ENCODE results near the gene TMEM63C.
A peak's percentile ranks its signal among the peaks of the same experiment; 100 is the strongest.

The TMEM63C gene

GRCh38 chr14:77143071-77143470, 38.5 kb upstream of the TMEM63C start:
- Histone ChIP-seq H3K4me2 (ENCODE audit: low read length) (no peak overlapping the region), H3K36me3 (ENCODE audit: insufficient read depth, low read length) (no peaks in the 10 kb centered on the region), H3K9ac (ENCODE audit: low read depth, low read length) (no peak overlapping the region), H3K9me3 (replicated peaks; ENCODE audit: low read length) (no peaks in the 10 kb centered on the region), H3K4me3 (ENCODE audit: low read length) (no peak overlapping the region), H3K27me3 (ENCODE audit: control insufficient read depth, insufficient read depth, low read length) (peaks cover 93% of the 10 kb centered on the region), H3K4me1 (ENCODE audit: control insufficient read depth, insufficient read depth, low read length) (peaks cover 7% of the 10 kb centered on the region)

DNA sequence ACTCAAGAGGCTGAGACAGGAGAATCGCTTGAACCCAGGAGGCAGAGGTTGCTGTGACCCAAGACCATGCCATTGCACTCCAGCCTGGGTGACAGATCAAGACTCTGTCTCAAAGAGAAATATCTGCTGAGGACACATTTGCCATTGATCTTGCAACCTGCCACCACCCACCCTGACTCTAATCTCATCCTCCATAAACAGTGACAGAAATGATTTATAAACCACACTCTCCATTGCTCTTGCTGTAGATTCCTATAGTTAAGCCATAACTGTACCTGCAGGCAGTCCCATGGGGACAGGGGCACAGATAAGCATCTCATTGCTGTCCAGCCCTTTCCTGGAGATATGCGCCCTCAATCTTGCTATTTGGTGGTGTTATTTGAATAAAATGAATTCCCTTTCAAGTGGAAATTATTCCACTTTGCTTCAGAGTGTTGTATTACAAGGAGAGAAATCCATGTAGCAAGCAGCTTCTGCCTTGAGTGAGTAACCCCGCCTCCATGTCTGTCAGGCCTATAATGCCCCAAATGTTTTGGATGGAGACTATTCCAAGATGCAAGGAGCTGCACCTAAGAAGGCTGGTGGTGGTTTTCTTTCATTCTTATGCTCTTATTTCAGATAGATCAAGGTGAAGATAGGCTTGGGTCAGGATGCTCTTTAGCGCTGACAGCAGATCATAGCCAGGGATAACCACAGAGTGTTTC, 37.0 kb upstream of the TMEM63C start:
- peaks cover 7% of the 10 kb centered on the region for H3K4me1 ChIP-seq (ENCODE audit: control insufficient read depth, insufficient read depth, low read length)
- H3K9ac ChIP-seq (ENCODE audit: low read depth, low read length) = no peak overlapping the region
- H3K36me3 ChIP-seq (ENCODE audit: insufficient read depth, low read length) = no peaks in the 10 kb centered on the region
- H3K27me3 ChIP-seq (ENCODE audit: control insufficient read depth, insufficient read depth, low read length) = peaks cover 84% of the 10 kb centered on the region
- H3K4me2 ChIP-seq (ENCODE audit: low read length) = no peak overlapping the region
- H3K4me3 ChIP-seq (ENCODE audit: low read length) = no peak overlapping the region
- no peaks in the 10 kb centered on the region for H3K9me3 ChIP-seq (replicated peaks; ENCODE audit: low read length)

DNA sequence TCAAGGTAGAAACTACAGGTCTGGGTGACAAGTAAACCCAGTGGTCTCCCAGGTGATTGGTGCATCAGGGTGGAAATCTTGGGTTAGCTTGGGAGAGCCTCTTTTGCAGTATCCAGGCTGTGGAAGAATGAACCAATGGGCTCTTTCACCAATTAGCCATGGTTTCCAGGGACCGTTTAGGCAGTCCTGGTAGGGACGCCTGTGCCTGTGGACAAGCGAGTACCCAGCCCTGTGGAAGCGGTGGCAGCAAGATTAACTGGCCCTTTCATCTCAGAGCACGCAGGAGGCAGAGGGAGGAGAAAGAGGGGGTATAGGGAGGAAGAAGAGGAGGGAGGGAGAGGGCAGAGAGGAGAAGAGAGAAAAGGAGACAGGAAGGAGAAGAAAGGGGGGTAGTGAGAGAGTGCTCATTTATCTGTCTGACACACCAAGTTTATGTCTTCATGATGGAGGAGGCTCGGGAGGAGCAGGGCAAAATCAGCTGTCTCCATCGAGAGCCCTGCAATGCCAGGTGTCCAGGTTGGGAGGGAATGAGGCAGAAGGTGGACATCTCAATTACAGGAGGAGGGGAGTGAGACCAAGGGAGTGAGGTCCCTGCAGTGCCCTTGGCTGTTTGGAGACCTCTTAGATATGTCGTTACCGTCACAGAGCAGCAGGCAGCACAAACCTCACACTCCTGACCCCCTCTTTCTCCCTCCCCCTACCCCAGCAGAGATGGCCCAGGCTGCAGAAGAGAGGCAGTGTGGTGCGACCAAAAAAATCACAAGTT, 35.4 kb upstream of the TMEM63C start:
- no peak overlapping the region for H3K4me3 ChIP-seq (ENCODE audit: low read length)
- no peak overlapping the region for H3K9ac ChIP-seq (ENCODE audit: low read depth, low read length)
- H3K27me3 ChIP-seq (ENCODE audit: control insufficient read depth, insufficient read depth, low read length) = peaks cover 74% of the 10 kb centered on the region
- no peak overlapping the region for H3K4me2 ChIP-seq (ENCODE audit: low read length)
- no peaks in the 10 kb centered on the region for H3K4me1 ChIP-seq (ENCODE audit: control insufficient read depth, insufficient read depth, low read length)
- H3K9me3 ChIP-seq (replicated peaks; ENCODE audit: low read length) = no peaks in the 10 kb centered on the region
- no peaks in the 10 kb centered on the region for H3K36me3 ChIP-seq (ENCODE audit: insufficient read depth, low read length)

GRCh38 chr14:77148510-77149231, 32.9 kb upstream of the TMEM63C start:
- Histone ChIP-seq H3K9ac (ENCODE audit: low read depth, low read length) (no peak overlapping the region), H3K4me2 (ENCODE audit: low read length) (no peak overlapping the region), H3K4me3 (ENCODE audit: low read length) (no peak overlapping the region), H3K27me3 (ENCODE audit: control insufficient read depth, insufficient read depth, low read length) (peaks cover 62% of the 10 kb centered on the region), H3K36me3 (ENCODE audit: insufficient read depth, low read length) (no peaks in the 10 kb centered on the region), H3K4me1 (ENCODE audit: control insufficient read depth, insufficient read depth, low read length) (no peaks in the 10 kb centered on the region), H3K9me3 (replicated peaks; ENCODE audit: low read length) (no peaks in the 10 kb centered on the region)

- Histone ChIP-seq H3K9ac (ENCODE audit: low read depth, low read length) (no peak overlapping the region), H3K4me3 (ENCODE audit: low read length) (no peak overlapping the region), H3K36me3 (ENCODE audit: insufficient read depth, low read length) (no peaks in the 10 kb centered on the region), H3K4me2 (ENCODE audit: low read length) (no peak overlapping the region), H3K27me3 (ENCODE audit: control insufficient read depth, insufficient read depth, low read length) (peaks cover 59% of the 10 kb centered on the region), H3K9me3 (replicated peaks; ENCODE audit: low read length) (no peaks in the 10 kb centered on the region), H3K4me1 (ENCODE audit: control insufficient read depth, insufficient read depth, low read length) (no peaks in the 10 kb centered on the region)
These were observed 30.4 kb upstream of the TMEM63C start for GRCh38 chr14:77151245-77151644.

DNA sequence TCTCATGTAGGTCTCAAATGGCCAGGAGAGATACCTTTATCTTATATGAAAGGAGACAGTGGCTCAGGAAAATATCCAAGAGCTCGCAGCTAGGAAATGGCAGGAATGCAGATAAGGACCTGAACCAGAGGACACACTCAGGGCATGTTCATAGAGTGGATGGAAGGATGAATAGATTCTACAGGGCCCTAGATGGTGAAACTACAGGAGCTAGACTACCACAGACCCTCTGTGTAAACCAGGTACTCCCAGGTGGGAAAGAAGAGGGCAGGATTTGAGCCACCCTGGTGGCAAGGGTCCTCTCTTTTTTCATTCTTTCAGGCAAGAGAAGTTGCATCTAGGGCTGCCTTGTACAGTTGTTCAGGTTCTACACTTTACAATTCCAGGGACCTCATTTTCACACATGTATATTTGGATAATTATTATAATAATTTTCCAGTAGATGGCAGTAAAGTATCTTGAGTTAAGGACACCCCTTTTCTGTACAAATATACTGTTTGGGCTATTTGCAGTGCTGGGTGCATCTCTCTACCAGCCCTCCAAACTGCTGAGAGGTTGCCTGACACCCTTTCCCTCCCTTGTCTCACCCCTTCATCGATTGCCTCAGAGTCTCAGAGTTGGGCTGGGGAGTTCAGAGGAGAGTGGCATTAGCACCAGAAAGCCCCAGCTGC, 29.5 kb upstream of the TMEM63C start:
- H3K4me2 ChIP-seq (ENCODE audit: low read length) = no peak overlapping the region
- no peaks in the 10 kb centered on the region for H3K9me3 ChIP-seq (replicated peaks; ENCODE audit: low read length)
- no peaks in the 10 kb centered on the region for H3K36me3 ChIP-seq (ENCODE audit: insufficient read depth, low read length)
- no peak overlapping the region for H3K9ac ChIP-seq (ENCODE audit: low read depth, low read length)
- H3K4me1 ChIP-seq (ENCODE audit: control insufficient read depth, insufficient read depth, low read length) = no peaks in the 10 kb centered on the region
- no peak overlapping the region for H3K4me3 ChIP-seq (ENCODE audit: low read length)
- H3K27me3 ChIP-seq (ENCODE audit: control insufficient read depth, insufficient read depth, low read length) = peaks cover 51% of the 10 kb centered on the region

DNA sequence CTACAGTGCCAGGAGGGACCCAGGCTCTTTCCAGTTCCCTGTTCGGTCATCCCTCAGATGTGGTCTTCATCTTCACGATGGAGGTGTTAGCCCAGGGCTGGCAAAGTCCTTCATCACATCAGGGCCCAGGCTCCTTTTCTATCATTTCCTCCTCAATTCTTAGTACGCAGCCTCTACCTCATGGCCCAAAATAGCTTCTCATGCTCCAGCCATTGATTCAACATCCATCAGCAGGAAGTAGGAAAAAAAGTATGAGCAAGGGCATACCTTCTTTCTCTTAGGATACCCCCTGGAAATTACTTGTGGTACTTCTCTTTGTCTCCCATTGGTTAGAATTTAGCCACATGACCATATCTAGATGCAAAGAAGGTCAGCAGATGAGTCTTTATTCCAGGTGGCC, 27.8 kb upstream of the TMEM63C start:
- Histone ChIP-seq H3K4me3 (ENCODE audit: low read length) (no peak overlapping the region), H3K4me1 (ENCODE audit: control insufficient read depth, insufficient read depth, low read length) (peaks cover 9% of the 10 kb centered on the region), H3K36me3 (ENCODE audit: insufficient read depth, low read length) (no peaks in the 10 kb centered on the region), H3K4me2 (ENCODE audit: low read length) (no peak overlapping the region), H3K9me3 (replicated peaks; ENCODE audit: low read length) (no peaks in the 10 kb centered on the region), H3K9ac (ENCODE audit: low read depth, low read length) (no peak overlapping the region), H3K27me3 (ENCODE audit: control insufficient read depth, insufficient read depth, low read length) (peaks cover 48% of the 10 kb centered on the region)

DNA sequence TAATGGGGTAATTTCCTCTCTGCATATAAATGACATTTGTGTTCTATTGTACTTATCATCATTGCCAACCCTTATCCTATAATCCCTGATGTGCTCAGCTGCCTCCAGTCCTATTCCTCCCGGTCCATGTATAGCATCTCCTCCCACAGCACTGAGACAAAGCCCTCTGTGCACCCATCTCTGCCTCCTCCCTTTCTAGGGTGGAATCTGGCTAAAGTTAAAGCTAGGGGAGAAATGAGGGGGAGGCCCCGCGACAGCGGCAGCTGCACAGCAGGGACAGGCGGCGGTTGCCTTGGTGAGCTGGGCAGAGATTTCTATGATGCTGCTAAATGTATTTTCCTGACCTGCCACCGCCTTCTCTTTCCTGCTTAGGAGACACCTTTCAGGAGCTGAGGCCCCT, 27.2 kb upstream of the TMEM63C start:
- H3K4me1 ChIP-seq (ENCODE audit: control insufficient read depth, insufficient read depth, low read length) = peaks cover 9% of the 10 kb centered on the region
- peaks cover 49% of the 10 kb centered on the region for H3K27me3 ChIP-seq (ENCODE audit: control insufficient read depth, insufficient read depth, low read length)
- H3K9me3 ChIP-seq (replicated peaks; ENCODE audit: low read length) = no peaks in the 10 kb centered on the region
- H3K9ac ChIP-seq (ENCODE audit: low read depth, low read length) = no peak overlapping the region
- no peaks in the 10 kb centered on the region for H3K36me3 ChIP-seq (ENCODE audit: insufficient read depth, low read length)
- no peak overlapping the region for H3K4me3 ChIP-seq (ENCODE audit: low read length)
- no peak overlapping the region for H3K4me2 ChIP-seq (ENCODE audit: low read length)

DNA sequence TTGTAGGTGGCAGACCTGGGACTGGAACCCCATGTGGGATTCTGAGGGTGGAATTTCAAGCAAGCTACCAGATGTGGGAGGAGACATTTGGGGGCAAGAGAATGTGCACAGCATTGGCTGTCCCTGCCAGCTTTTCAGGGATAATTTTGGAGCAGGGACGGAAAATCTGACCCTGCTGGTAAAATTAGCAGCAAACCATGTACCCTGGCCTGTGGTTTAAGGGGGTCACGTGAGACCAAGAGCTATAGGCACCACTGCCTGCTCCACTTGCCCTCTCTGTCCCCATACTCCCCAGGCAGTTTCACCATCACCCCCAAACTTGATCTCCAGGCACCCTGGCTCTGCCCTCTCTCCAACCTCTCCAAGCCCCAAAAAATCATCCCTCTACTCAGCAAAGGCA, 26.5 kb upstream of the TMEM63C start:
- H3K4me1 ChIP-seq (ENCODE audit: control insufficient read depth, insufficient read depth, low read length) = peaks cover 9% of the 10 kb centered on the region
- no peak overlapping the region for H3K4me3 ChIP-seq (ENCODE audit: low read length)
- peaks cover 46% of the 10 kb centered on the region for H3K27me3 ChIP-seq (ENCODE audit: control insufficient read depth, insufficient read depth, low read length)
- H3K36me3 ChIP-seq (ENCODE audit: insufficient read depth, low read length) = no peaks in the 10 kb centered on the region
- H3K9me3 ChIP-seq (replicated peaks; ENCODE audit: low read length) = no peaks in the 10 kb centered on the region
- H3K9ac ChIP-seq (ENCODE audit: low read depth, low read length) = no peak overlapping the region
- no peak overlapping the region for H3K4me2 ChIP-seq (ENCODE audit: low read length)

GRCh38 chr14:77157740-77158139, 23.9 kb upstream of the TMEM63C start:
- Histone ChIP-seq H3K36me3 (ENCODE audit: insufficient read depth, low read length) (no peaks in the 10 kb centered on the region), H3K4me3 (ENCODE audit: low read length) (no peak overlapping the region), H3K9ac (ENCODE audit: low read depth, low read length) (peak overlapping the region; percentile 18), H3K4me2 (ENCODE audit: low read length) (peak overlapping the region; percentile 31), H3K9me3 (replicated peaks; ENCODE audit: low read length) (no peaks in the 10 kb centered on the region), H3K27me3 (ENCODE audit: control insufficient read depth, insufficient read depth, low read length) (peaks cover 48% of the 10 kb centered on the region), H3K4me1 (ENCODE audit: control insufficient read depth, insufficient read depth, low read length) (peaks cover 9% of the 10 kb centered on the region)

DNA sequence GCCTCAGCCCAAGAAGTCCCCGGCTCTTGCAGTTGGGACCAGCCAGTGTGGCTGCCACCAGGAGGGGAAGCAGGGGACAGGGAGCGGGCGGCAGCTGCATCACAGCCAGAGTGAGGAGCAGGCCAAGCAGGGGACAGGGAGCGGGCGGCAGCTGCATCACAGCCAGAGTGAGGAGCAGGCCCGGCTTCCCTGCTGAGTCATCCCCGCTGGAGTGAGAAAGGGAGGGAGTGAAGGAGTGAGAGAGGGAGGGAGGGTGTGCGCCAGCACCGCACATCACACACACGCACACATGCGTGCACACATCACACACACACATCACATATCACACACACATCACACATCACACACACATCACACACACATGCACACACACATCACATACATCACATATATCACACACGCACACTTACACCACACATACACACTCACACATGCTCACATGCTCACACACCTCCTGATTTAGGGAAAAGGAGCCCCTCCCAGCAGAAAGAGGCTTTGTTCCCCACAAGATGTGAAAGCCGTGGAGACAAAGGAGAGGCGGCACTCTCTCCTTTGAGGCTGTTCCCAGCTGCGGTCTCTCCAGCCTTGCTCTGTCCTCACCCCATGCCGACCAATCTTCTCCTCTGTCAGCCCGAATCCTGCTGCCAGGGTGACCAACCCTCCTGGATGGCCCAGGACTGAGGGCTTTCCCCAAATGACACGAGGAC, 23.3 kb upstream of the TMEM63C start:
- Histone ChIP-seq H3K9ac (ENCODE audit: low read depth, low read length) (peak overlapping the region; percentile 18), H3K9me3 (replicated peaks; ENCODE audit: low read length) (no peaks in the 10 kb centered on the region), H3K27me3 (ENCODE audit: control insufficient read depth, insufficient read depth, low read length) (peaks cover 44% of the 10 kb centered on the region), H3K4me1 (ENCODE audit: control insufficient read depth, insufficient read depth, low read length) (peaks cover 9% of the 10 kb centered on the region), H3K36me3 (ENCODE audit: insufficient read depth, low read length) (no peaks in the 10 kb centered on the region), H3K4me3 (ENCODE audit: low read length) (no peak overlapping the region), H3K4me2 (ENCODE audit: low read length) (peak overlapping the region; percentile 63)

All from skeletal muscle satellite cell (primary cell).